DMS53 (cell line): ENCODE data around the gene CHN2.

Experiments
- DNase-seq: peaks from one replicate; lab custom pipeline; 2025; lab: John Stamatoyannopoulos, UW

Gene CHN2

DNA sequence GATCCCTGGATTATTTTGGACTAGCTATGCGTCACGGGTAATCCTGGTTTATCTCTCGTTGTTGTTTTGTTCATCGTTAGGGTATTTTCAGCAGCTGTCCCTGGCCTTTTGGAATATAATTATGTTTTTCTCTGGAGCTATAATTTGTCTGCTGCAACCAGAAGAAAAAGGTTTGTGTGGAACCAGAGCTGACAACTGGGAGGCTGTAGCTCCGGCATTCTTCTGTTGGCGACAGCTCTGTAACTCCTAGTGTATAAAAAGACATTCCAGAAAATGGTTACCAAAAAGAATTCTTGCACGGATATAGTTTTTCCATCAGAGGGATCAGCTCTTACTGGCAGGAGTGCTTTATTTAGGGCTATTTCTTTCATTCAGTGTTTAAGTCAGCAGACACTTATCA is 238.1 kb downstream of the CHN2 start:
- DNase-seq = no peak

DNA sequence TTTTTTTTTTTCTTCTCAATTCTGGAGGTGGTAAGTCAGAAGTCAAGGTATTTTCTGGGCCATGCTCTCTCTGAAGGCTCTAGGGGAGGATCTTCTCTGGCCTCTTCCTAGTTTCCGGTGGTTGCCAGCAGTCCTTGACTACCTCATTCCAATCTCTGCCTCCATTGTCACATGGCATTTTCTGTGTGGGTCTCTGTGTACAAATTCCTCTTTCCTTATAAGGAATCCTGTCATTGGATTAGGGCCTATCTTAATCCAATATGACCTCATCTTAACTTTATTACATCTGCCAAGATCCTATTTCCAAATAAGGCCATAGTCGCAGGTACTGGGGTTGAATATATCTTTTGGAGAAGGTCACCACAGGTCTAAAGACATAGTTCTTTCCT is 239.8 kb downstream of the CHN2 start:
- DNase-seq = no peak

DNA sequence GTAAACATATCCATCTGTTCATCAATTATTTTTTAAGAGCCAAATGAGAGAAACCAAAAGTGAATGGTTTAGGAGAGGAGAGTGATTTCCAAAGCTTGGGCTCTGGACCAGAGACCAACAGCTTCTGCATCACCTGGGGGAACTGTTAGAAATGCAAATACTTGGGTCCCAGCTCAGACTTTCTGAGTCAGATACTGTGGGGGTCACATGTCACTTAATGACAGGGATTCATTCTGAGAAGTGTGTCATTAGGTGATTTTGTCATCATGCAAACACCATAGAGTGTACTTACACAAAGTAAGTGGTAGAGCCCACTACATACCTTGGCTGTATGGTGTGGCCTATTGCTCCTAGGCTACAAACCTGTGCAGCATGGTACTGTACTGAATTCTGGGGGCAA is 240.6 kb downstream of the CHN2 start:
- peak; percentile 53 for DNase-seq

DNA sequence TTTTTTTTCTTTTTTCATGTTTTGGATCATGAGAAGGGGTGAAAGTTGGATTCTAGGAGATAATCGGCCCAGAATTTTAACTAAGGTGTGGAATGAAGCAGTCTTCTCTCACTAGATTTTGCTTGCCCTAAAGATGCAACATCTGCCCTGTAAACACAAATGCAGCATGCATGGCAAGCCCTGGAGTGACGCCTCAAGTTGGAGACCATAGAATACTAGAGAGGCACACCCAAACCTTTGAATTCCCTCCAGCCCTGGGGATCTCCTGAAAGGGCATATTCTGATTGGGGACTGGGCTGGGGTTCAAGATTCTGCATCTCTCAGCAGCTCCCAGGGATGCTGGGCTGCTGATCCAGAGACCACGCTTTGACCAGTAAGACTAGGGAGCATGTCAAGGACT is 241.3 kb downstream of the CHN2 start:
- no peak for DNase-seq

DNA sequence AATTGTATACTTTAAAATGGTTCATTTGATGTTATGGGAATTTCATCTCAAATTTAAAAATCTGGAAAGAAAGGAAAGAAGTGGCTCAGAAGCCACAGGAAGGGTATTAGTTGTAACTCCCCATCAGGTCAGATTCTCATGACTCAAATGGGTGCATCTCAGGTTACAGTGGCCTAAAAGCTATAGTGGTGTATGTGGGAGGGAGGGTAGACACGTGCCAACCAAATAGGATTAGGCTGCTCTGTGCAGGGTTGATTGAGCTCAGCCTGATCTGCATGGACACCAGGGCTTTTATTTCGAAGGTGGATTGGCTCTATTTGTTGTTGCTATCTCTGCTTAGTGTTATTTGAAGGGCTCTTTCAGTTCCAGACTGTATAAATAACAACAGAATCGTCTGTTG is 247.6 kb downstream of the CHN2 start:
- DNase-seq = peak; percentile 69

DNA sequence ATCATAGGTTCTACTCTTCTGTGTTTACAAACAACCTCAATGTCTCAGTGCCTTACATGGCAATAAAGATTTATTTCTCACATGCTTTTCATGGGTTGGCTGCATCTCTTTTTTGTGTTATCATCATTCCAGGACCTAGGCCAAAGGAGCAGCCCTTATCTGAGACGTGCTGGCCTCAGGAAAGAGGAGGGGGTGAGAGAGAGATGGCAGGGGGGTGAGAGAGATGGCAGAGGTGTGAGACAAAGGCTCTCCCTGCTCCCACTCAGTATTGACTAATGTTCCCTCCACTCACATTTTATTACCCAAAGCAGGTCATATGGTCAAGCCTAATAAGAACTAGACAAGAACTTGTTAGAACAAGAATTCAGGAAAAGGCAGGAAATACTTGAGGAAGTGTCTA is 249.0 kb downstream of the CHN2 start:
- no peak for DNase-seq

DNA sequence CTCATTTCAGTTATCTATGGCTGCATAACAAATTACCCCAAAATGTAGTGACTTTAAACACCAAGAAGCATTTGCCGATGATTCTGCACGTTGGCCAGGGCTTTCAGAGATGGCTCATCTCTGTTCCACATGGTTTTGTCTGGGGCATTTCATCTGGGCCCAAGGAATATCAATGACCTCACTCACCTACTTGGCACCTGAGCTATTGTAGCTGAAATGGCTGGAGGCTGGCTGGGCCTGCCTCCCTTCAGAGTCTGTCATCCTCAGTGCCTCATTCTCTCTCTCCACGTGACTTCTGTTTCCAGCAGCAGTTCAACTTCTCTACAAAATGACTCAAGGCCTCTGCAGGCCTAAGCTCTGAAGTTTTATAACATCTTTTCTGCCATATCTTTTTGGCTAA is 249.7 kb downstream of the CHN2 start:
- DNase-seq = no peak

DNA sequence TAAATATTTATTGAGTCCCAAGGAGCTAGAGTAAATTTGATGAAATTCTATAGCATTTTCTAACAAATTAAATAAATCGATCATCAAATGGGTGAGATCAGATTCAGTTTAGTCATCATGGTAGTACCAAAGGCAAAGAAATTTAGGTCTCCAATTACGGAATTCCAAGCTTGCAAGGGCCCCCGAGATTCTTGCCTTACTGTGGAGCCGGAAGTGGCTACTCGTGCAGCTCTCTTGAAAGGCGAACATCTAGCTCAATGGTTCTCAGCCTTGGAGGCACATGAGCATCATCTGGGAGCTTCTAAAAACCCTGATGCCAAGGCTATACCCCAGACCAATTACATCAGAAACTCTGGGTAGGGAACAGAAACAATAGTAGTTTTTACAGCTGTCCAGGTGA is 251.2 kb downstream of the CHN2 start:
- DNase-seq = peak; percentile 61

DNA sequence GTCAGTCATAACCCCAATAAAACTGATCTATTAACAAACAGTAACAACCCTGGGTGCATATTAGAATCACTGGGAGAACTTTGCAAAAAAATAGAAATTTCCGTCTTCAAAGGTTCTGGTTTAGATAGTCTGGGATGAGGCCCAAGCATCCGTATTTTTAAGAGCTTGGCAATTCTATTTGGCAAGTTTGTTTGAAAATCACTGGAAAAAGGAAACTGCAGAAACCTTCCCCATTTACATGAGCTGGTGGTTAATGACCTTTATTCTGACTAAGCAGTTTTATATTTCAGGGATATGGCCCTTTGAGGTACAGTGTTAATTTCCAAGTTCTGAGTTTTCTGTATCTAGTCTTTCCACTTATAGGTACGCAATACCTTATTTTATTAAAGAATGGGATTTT is 253.3 kb downstream of the CHN2 start:
- no peak for DNase-seq

DNA sequence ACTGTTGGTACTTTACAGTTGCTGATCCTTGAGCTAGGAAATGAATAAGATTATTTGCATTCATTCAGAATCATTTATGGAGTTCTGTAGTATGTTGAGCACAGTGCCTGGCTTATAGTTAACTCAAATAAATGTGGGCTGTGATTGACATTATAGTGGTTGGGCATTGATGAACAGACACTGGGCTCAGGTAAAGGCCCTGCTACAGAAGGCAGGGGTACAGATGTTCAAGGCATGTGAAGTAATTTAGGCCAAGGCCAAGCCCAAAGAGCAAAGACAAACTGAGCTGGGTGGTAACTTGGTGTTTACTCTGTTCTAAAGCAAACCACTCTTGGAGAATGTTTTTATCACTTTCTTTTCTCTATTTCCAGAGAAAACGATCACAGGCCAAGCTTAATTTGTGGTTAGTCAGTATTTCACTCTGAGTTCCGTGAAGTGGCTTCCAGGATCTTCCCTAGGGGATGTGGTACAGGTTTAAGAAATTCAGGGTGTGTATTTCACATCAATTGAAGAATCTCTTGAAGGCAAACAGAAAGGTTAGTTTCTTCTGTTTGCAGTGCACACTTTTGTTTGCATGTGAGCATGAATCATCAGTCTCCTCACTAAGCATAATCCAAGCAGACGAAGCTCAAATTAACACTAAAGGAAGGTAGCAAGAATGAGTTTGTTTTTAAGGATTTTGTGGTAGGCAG is 255.1 kb downstream of the CHN2 start:
- DNase-seq = peak; percentile 82

DNA sequence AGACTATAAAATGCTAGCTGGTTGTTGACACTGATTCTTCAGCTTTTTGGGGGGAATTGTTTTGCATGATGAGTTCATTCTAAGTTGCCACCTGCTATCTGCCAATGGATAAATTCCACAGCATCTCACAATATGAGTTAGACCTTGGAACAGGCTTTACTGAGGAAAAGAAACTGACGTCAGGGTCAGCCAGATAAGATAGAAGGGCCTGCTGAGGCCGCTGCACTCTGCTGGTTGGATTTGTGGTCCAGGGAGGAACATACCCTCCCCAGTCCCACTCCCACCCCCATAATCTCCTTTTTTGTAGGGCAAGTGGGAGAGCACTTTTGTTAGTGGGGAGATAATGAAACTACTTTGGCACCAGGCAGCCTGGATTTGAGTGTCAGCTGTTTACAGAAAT is 258.4 kb downstream of the CHN2 start:
- no peak for DNase-seq

DNA sequence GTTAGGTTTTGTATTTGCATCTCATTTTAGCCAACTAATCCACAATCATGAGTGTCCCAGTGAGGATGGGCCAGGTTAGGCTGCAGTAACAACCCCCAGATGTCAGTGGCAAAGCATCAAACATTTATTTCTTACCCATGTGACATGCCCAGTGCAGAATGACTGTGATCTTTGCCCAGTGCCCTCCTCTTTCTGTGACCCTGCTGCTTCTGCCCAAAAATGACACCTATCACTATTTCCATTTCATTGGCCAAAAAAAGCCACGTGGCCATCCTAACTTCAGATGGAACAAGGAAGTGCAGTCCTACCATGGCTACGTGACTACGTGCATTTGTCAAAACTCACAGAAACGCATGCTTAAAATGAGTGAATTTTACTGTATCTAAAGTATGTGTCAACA is 259.9 kb downstream of the CHN2 start:
- no peak for DNase-seq

DNA sequence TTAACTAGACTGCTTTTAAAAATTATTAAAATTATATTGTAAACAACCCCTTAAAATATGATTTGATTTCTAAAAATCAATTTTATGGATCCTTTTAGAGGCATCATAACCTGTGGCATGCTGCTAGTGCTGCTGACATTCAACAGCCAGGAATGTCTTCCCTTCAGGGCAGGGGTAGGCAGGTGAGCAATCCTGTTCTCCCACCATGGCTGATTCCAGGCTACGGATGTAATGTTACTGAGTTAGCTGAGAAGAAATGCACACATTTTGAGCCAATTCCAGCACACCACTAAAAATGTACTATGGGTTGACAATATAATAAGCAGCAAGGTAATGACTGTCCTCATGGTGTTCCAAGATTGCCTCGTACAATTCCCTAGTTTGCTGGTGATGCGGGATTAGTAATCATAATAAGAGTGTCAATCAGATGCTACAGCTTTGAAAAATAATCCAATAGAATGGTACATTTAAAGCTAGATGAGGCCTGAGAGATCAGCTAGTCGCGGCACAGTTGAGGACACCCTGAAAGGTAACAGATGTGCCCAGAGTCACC is 260.4 kb downstream of the CHN2 start:
- no peak for DNase-seq

DNA sequence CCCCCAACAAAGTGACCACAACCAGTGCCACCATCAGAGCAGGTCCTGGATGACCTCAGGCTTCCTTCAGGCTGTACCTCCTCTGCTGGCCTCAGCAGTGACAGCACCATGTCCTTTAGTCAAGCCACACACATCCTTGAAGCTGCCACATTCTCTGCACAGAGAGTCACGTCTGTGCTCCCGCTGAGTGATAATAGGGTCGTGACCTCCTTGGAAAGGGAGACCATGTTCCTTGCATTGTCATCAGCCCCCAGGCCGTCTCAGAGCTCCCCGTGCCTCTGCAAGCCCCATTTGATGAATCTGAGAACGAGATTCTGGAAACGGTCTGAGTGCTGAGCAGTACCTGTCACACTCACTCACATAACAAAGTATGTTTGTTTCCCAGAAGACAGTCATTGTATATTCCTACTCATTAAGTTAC is 262.6 kb downstream of the CHN2 start:
- DNase-seq = no peak

DNA sequence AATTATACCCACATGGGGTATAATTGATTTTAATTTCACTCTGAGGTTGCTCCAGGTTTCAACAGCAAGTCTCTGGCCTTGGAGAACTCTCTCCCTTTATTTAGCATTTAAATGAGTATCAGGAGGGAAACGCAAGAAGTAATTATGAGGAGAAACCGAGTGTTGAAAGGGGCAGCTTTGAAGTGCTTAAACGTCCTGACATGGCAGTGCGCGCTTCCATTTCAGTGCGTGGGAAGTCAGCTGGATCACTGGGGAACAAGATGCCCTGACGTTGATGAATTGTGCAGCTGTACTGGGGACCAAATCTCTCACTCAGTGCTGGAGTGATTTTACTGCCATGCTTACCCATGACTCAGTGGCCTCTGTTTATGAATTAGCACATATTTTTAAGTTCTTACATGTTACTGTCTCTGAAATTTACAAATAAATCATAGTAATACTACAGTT is 263.0 kb downstream of the CHN2 start:
- DNase-seq = no peak

DNA sequence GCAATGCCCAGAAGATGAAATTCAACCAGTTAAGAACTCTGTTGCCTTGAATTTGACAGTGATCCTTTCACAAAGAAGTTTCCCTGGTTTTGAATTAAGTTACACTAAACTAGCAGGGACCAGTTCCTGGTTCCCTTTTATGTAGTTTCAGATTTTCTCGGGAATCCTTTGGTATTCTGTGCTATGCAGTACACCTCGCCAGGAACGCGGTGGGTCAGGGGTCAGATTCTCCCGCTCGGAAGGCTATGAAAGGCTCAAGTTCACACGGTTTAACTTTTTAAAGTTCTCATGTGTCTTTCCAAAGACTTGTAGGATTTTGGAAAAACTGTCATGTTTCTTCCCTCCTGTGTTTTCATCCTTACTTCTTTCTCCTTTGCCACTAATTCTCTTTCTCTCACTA is 264.4 kb downstream of the CHN2 start:
- no peak for DNase-seq

DNA sequence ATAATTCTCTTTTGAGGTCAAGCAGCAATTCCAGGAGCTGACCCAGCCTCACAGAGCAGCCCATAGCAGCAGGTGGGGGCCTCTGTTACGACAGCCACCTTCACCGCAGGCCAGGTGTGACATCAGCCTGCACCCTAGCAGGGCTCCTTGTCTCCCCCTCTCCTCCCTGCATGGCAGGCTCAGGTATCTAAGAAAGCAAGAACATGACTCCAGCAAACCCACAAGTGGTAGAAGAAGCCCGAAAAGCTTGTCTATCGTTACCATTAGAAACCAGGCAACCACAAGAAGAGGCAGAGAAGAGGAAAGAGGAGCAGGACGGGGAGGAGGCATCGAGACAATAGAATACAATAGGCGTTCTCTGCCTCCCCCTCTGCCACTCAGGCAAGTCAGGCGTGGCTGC is 265.0 kb downstream of the CHN2 start:
- DNase-seq = no peak

DNA sequence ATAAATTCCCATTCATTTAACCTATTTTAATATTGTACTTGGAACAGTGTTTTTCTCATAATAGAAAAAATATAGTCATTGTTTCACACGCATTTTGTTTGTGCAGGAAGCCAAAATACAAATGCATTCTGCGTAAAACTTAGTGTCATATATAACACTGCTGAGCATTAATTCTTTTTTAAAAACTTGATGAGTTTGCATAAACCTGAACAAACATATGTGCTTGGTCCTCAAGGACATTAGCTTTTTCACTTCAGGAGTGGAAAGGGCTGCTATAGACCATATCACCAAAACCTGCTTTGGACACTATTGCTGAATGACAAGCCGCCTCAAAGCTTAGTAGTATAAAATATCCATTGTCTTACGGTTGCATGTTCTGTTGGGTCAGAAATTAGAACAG is 267.4 kb downstream of the CHN2 start:
- no peak for DNase-seq

DNA sequence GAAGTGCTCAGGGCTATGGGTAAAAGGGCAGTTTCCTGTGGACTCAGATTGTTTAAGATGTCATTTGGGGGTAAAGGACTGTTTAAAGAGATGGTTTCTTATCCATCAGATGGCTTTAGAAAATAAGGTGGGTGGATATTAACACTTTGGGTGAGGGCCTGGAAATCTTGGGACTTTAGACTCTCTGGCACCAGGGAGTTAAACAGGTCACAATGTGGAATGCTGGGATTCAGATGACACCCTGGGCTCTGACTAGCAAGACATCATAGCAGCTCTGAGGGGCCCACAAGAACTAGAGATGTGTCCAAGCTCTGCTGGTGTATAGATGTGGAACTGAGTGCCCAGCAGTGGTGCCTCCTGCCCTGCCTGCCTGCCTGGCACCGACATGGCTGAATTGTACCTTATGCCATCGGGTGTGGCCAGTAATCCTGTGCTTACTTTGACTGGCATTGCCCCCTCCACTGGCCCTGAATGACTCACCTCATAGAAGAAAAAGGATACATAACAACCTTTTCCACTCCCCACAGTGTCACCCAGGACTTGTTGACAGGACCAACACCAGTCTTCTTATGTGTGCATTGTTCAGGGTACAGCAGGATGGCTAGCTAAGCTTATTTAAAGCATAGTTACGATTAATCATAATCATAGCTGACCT is 269.1 kb downstream of the CHN2 start:
- DNase-seq = peak; percentile 31

DNA sequence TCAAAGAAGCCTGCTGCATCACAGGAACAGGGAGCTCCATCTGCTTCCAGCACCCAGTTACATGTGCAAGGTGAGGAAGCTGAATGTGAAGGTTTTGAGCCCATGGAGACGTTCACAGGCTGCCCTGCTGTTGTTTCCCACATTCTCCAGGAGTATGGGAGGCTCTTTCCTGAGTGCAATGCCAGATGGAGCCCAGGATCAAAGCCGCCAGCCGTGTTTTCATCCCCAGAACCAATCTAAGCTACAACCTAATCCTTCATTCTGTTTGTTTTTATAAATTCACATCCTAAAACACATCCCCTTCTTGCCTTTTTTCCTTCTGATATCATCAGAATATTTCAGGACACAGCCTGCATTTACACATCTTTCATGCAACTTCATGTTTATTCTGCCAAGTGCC is 270.2 kb downstream of the CHN2 start:
- DNase-seq = no peak

DNA sequence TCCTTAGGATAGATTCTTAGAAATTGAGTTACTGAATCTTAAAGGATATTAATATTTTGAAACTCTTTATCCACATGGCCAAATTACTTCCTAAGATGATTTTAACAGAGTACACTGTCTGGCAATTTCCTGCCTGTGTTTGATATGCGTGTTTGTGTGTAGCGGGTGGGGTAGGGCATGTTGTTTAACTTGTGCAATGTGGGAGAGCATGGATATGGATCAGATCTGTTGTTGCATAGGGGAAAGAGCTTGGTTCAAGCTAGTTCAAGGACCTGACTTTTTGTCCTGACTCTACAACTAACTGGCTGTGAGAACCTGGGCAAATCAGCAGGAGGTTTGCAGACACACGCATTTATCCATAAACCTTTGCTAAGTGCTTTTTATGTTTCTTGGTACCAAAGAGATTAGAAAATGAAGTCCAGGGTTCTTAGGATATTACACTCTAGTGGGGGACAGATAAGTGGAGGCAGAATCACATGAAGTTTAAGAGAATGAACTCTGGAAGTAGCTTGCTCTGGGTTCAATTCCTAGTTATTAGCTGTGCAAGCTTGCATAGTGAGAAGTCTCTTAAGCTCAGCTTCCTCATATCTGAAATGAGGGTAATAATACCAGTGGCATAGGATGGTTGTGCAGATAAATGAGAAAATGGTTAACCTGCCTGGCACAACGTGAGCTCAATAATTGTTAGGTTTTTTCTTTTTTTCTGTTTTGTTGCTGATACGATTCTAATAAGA is 272.8 kb downstream of the CHN2 start:
- no peak for DNase-seq

DNA sequence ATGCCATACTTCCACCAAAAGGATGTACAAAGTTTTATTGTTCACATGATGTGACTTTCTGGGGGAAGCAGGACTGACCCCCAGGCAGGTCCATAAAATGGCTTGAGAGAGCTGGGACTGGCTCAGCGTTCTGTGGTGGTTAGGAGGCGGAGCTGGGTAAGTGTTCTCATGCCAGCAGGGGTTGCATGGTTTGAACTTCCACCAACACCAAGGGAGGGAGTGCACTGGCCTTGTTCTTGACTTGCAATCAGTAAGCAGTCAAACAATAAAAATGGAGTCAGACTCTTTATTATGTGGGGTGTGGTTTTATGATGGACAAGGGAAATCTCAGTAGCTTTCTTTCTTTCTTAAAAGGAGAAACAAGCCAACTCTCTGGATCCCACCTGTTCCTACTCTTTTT is 273.6 kb downstream of the CHN2 start:
- DNase-seq = no peak

DNA sequence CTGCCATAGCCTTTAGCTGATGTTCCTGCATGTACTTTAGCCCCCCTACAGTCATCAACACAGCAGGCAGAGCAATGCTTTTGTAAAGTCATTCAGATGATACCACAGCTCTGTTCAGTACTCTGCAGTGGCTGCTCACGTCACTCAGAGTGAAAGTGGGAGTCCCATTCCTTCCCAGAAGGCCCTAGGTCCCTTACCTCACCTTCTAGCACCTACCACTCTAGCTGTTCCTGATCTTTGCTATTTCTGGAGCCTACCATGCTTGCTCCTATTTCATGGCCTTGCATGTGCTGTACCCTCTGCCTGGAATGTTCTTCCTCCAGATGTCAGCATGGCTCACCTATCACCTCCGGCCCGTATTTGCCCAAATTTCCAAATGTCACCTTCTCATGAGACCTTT is 274.7 kb downstream of the CHN2 start:
- DNase-seq = no peak
